HL-60 (cell line): Measurements from ENCODE around the gene MUC6.

Source experiments
- CTCF ChIP-seq: IDR thresholded peaks from one replicate; pipeline ENCODE4 v1.5.1; 2011; ENCODE audit warnings: low read length, control low read depth, inconsistent platforms; ENCODE audit not compliant: insufficient read depth
- GABPA ChIP-seq: IDR thresholded peaks from 2 replicates; pipeline ENCODE4 v1.6.1; 2012; ENCODE audit warnings: low read depth
- POLR2AphosphoS5 ChIP-seq: IDR thresholded peaks from 2 replicates; pipeline ENCODE4 v1.6.1; 2012; ENCODE audit warnings: low read depth
- SPI1 ChIP-seq: IDR thresholded peaks from 2 replicates; pipeline ENCODE4 v1.6.1; 2012; ENCODE audit warnings: low read depth, mild to moderate bottlenecking, borderline replicate concordance

- TF ChIP-seq CTCF (no peak), POLR2AphosphoS5 (no peak), GABPA (no peak), SPI1 (no peak)
These were observed 9.7 kb downstream of the MUC6 start for GRCh38 chr11:1026641-1027482.
